IMR-90 (cell line): ENCODE data around the gene CMC1. TPM values are rescaled to one million over a fixed set of nuclear protein-coding genes. Genes with fewer than 3 reads are reported as not detected.

Experiments
- ATAC-seq: fragments of 200-7000 bp; cut with Tn5 transposase; 2 replicates; pipeline ENCODE4 v1.9.1; 2020; ENCODE audit warnings: low read depth, mild to moderate bottlenecking, moderate library complexity
- BruUV-seq: library from RNA; stranded (reverse); fragments of 400-500 nt; replicated peaks from 2 replicates; lab custom pipeline; 2021; lab: Mats Ljungman, UMichigan
- CTCF ChIA-PET: fragments of 300-600 bp; formaldehyde crosslinking; extraction: SDS; loops from one replicate; lab custom pipeline; 2021; ENCODE audit warnings: antibody characterized with exemption; lab: Yijun Ruan, JAX
- POLR2A ChIA-PET: fragments of 300-600 bp; sonication (Branson Sonifier 250); formaldehyde crosslinking; loops from one replicate; lab custom pipeline; 2022; ENCODE audit warnings: antibody characterized with exemption; ENCODE audit not compliant: unreplicated experiment; lab: Charles Lee
- DNase-seq: peaks from one replicate; pipeline ENCODE4 v3.0.0; 2013
- H2AFZ ChIP-seq: replicated peaks from 2 replicates; pipeline ENCODE3; 2013; ENCODE audit warnings: low read length, mild to moderate bottlenecking; ENCODE audit not compliant: poor library complexity
- H2AK5ac ChIP-seq: 2 replicates; pipeline ENCODE4 v1.6.1; 2013; ENCODE audit warnings: low read depth, low read length, inconsistent platforms
- H2AK9ac ChIP-seq: replicated peaks from 2 replicates; pipeline ENCODE3; 2013; ENCODE audit warnings: mild to moderate bottlenecking, low read depth, low read length, moderate library complexity; ENCODE audit not compliant: poor library complexity
- H2BK120ac ChIP-seq: 2 replicates; pipeline ENCODE4 v1.6.1; 2013; ENCODE audit warnings: low read depth, low read length, inconsistent platforms
- H2BK15ac ChIP-seq: 3 replicates; pipeline ENCODE4 v1.6.1; 2013; ENCODE audit warnings: low read depth, low read length, inconsistent platforms
- H2BK20ac ChIP-seq: 2 replicates; pipeline ENCODE4 v1.6.1; 2013; ENCODE audit warnings: low read depth, mild to moderate bottlenecking, inconsistent platforms, low read length, moderate library complexity
- H2BK5ac ChIP-seq: 2 replicates; pipeline ENCODE4 v1.6.1; 2013; ENCODE audit warnings: mild to moderate bottlenecking, low read depth, low read length, inconsistent platforms; ENCODE audit not compliant: poor library complexity, severe bottlenecking
- H3K14ac ChIP-seq: replicated peaks from 2 replicates; pipeline ENCODE4 v1.6.1; 2013; ENCODE audit warnings: low read depth, low read length, inconsistent platforms
- H3K18ac ChIP-seq: 2 replicates; pipeline ENCODE4 v1.6.1; 2013; ENCODE audit warnings: low read depth, low read length, control low read depth
- H3K23ac ChIP-seq: 2 replicates; pipeline ENCODE4 v1.6.1; 2013; ENCODE audit warnings: low read depth, low read length, inconsistent platforms
- H3K27ac ChIP-seq: 2 replicates; pipeline ENCODE4 v1.5.1; 2013; ENCODE audit warnings: mild to moderate bottlenecking, control low read depth, low read length; ENCODE audit not compliant: insufficient read depth
- H3K27me3 ChIP-seq: 2 replicates; pipeline ENCODE4 v1.6.1; 2013; ENCODE audit warnings: low read length; ENCODE audit not compliant: control insufficient read depth, insufficient read depth
- H3K36me3 ChIP-seq: 2 replicates; pipeline ENCODE4 v1.6.1; 2013; ENCODE audit warnings: low read length, mixed read lengths; ENCODE audit not compliant: control insufficient read depth, insufficient read depth
- H3K4ac ChIP-seq: 2 replicates; pipeline ENCODE4 v1.6.1; 2013; ENCODE audit warnings: low read depth, low read length, inconsistent platforms
- H3K4me1 ChIP-seq: 2 replicates; pipeline ENCODE4 v1.6.1; 2013; ENCODE audit warnings: low read length, mixed read lengths; ENCODE audit not compliant: control insufficient read depth, insufficient read depth
- H3K4me2 ChIP-seq: 2 replicates; pipeline ENCODE4 v1.6.1; 2013; ENCODE audit warnings: low read depth, mild to moderate bottlenecking, control low read depth, low read length, moderate library complexity
- H3K4me3 ChIP-seq: 2 replicates; pipeline ENCODE4 v1.5.1; 2013; ENCODE audit warnings: low read depth, mild to moderate bottlenecking, control low read depth, low read length, moderate library complexity; ENCODE audit not compliant: insufficient read depth
- H3K56ac ChIP-seq: 2 replicates; pipeline ENCODE4 v1.6.1; 2013; ENCODE audit warnings: low read length, inconsistent platforms; ENCODE audit not compliant: insufficient read depth; ENCODE audit errors: extremely low read depth
- H3K79me1 ChIP-seq, 2 experiments: 2 replicates each; pipeline ENCODE4 v1.6.1; 2013; ENCODE audit warnings: low read length in 2 of 2, inconsistent platforms in 1 of 2, low read depth in 1 of 2
- H3K9ac ChIP-seq: 2 replicates; pipeline ENCODE4 v1.6.1; 2013; ENCODE audit warnings: low read depth, low read length, control low read depth
- H3K9me1 ChIP-seq: 2 replicates; pipeline ENCODE4 v1.6.1; 2013; ENCODE audit warnings: low read length, inconsistent platforms; ENCODE audit not compliant: insufficient read depth
- H3K9me3 ChIP-seq: 2 replicates; pipeline ENCODE4 v1.6.1; 2013; ENCODE audit warnings: low read length; ENCODE audit not compliant: control insufficient read depth, insufficient read depth
- H4K20me1 ChIP-seq: 2 replicates; pipeline ENCODE4 v1.6.1; 2013; ENCODE audit warnings: low read length, inconsistent platforms; ENCODE audit not compliant: insufficient read depth
- H4K5ac ChIP-seq: 2 replicates; pipeline ENCODE4 v1.6.1; 2013; ENCODE audit warnings: mild to moderate bottlenecking, low read depth, low read length, control low read depth
- H4K8ac ChIP-seq, 2 experiments: 2 replicates each; pipeline ENCODE4 v1.6.1; 2013; ENCODE audit warnings: low read depth in 2 of 2, low read length in 2 of 2, control low read depth in 1 of 2, inconsistent platforms in 1 of 2
- H4K91ac ChIP-seq: 2 replicates; pipeline ENCODE4 v1.6.1; 2013; ENCODE audit warnings: low read depth, low read length, inconsistent platforms; ENCODE audit not compliant: insufficient read depth
- BHLHE40 ChIP-seq: fragments of 150-350 bp; IDR thresholded peaks from 2 replicates; pipeline ENCODE4 v1.6.1; 2016; ENCODE audit warnings: mild to moderate bottlenecking, low read depth, low read length
- CEBPB ChIP-seq: IDR thresholded peaks from 2 replicates; pipeline ENCODE4 v1.6.1; 2012; ENCODE audit warnings: low read depth, low read length, improper control_type of control experiment
- ELK1 ChIP-seq: fragments of 150-350 bp; IDR thresholded peaks from 2 replicates; pipeline ENCODE4 v1.6.1; 2016; ENCODE audit warnings: low read depth, mild to moderate bottlenecking, low read length, moderate library complexity, borderline replicate concordance
- NFE2L2 ChIP-seq: fragments of 150-350 bp; IDR thresholded peaks from 2 replicates; pipeline ENCODE4 v1.6.1; 2016; ENCODE audit warnings: low read depth, mild to moderate bottlenecking, low read length
- POLR2A ChIP-seq: IDR thresholded peaks from 2 replicates; pipeline ENCODE4 v1.6.1; 2012; ENCODE audit warnings: mild to moderate bottlenecking, low read depth, low read length
- RFX5 ChIP-seq: IDR thresholded peaks from 2 replicates; pipeline ENCODE4 v1.8.0; 2012; ENCODE audit warnings: low read depth, mild to moderate bottlenecking, low read length, moderate library complexity
- USF2 ChIP-seq: fragments of 150-350 bp; IDR thresholded peaks from 2 replicates; pipeline ENCODE4 v1.6.1; 2017; ENCODE audit warnings: mild to moderate bottlenecking, antibody characterized with exemption, low read length, low read depth
- WGBS, 2 experiments: methylation state at CpG; one replicate each; pipeline versions ENCODE4 v1.1.5 to v1.1.7; 2013; ENCODE audit warnings: missing lambda C conversion rate in 2 of 2; ENCODE audit not compliant: insufficient read length in 1 of 2; ENCODE audit errors: extremely low coverage in 2 of 2; 5-methylcytosine and 5-hydroxymethylcytosine counted together
- dilution Hi-C: fragments of 300-500 bp; cut with HindIII; formaldehyde crosslinking; loops from one replicate; pipeline ENCODE4 v1.14.3; 2018; ENCODE audit warnings: low sequenced_read_pairs; ENCODE audit not compliant: unreplicated experiment
- in situ Hi-C: fragments of 300-500 bp; cut with MboI; formaldehyde crosslinking; loops from 3 replicates; pipeline ENCODE4 v1.14.3; 2019; ENCODE audit warnings: low sequenced_read_pairs, inconsistent platforms, mixed read lengths
- intact Hi-C: fragments of 100-400 bp; cut with micrococcal nuclease; formaldehyde crosslinking; loops from 2 replicates; pipeline ENCODE4 v1.10.0; 2022
- polyA plus RNA-seq, 3 experiments: library from polyadenylated mRNA; depleted of rRNA; stranded (reverse); fragments of >200 nt; gene quantifications; 2 replicates each; pipeline ENCODE4 v1.2.3, GENCODE V29; 2012; ENCODE audit warnings: low replicate concordance in 1 of 3
- total RNA-seq: library from RNA; depleted of rRNA; stranded (reverse); fragments of >200 nt; gene quantifications from 2 replicates; pipeline ENCODE4 v1.2.3, GENCODE V29; 2012; rRNA removed

Gene CMC1
- total and polyA plus RNA-seq, 2 of the 4 experiments (the other 2 are of a cell fraction) = 1.6 to 18.3 TPM

- H3K9ac ChIP-seq = peak overlapping the region; percentile 84
- WGBS, 2 experiments = no CpG with 5 or more reads among the region's 13 CpGs
- peak overlapping the region; percentile 64 for H4K91ac ChIP-seq
- no peaks in the 10 kb centered on the region for H3K9me1 ChIP-seq
- BruUV-seq = TSS peak; percentile 75
- H4K20me1 ChIP-seq = no peaks in the 10 kb centered on the region; the same call in 1 of the 2 replicates
- H3K36me3 ChIP-seq = no peaks in the 10 kb centered on the region
- no peak overlapping the region for H2AK9ac ChIP-seq
- H2AFZ ChIP-seq = peak overlapping the region; percentile 96
- no peaks in the 10 kb centered on the region for H3K4me1 ChIP-seq
- H2AK5ac ChIP-seq = no peak overlapping the region
- peak overlapping the region; percentile 76 for H3K4ac ChIP-seq
- H3K4me2 ChIP-seq = peak overlapping the region; percentile 84
- ChIA-PET POLR2A (interaction anchor here (0.5 to 0.8 kb wide), 5 partner anchors 28 to 1655 kb away, joined by 3 to 6 read pairs (median 3); no protein-coding TSS in a partner anchor), CTCF (interaction anchor here (0.6 kb wide), 1 partner anchor 111 kb away, joined by 3 read pairs; no protein-coding TSS in a partner anchor)
- no peaks in the 10 kb centered on the region for H3K9me3 ChIP-seq
- H4K5ac ChIP-seq = peak overlapping the region; percentile 18; the same call in 1 of the 2 replicates
- H3K27ac ChIP-seq = peak overlapping the region; percentile 92
- no peak for TF ChIP-seq ELK1
- no peak for TF ChIP-seq POLR2A
- no peak for TF ChIP-seq CEBPB
- TF ChIP-seq NFE2L2 = no peak
- TF ChIP-seq BHLHE40 = no peak
- no peak for TF ChIP-seq USF2
- TF ChIP-seq RFX5 = no peak
- ATAC-seq (no peak), DNase-seq (peak; percentile 4)
- H3K14ac ChIP-seq = peak overlapping the region; percentile 79
- peak overlapping the region; percentile 60 for H3K56ac ChIP-seq
- H2BK15ac ChIP-seq = peak overlapping the region; percentile 24; the same call in 2 of the 3 replicates
- intact Hi-C loops = loop anchor here (10.0 kb wide), 1 partner anchor 1185 kb away; no protein-coding TSS in a partner anchor
- H3K4me3 ChIP-seq = peak overlapping the region; percentile 67
- peak overlapping the region; percentile 65; the same call in 1 of the 2 replicates for H3K23ac ChIP-seq
- peak overlapping the region; percentile 71 to 79; a peak in 3 of 4 replicates for H4K8ac ChIP-seq
- in situ Hi-C loops = no loop called here
- H3K18ac ChIP-seq = peak overlapping the region; percentile 41
- peak overlapping the region; percentile 78 for H2BK5ac ChIP-seq
- no peak overlapping the region for H2BK20ac ChIP-seq
- H3K27me3 ChIP-seq = no peaks in the 10 kb centered on the region
- peaks cover 13 to 24% of the 10 kb centered on the region in 2 experiments for H3K79me1 ChIP-seq
- dilution Hi-C loops = no loop called here
- peak overlapping the region; percentile 49 for H2BK120ac ChIP-seq
Measured at GRCh38 chr3:28349469-28350000, 108.1 kb downstream of the CMC1 start.

Other genes with a start within 250 kb of the CMC1 start
- gene ZCWPW2, start 107.1 kb downstream of the CMC1 start, total RNA-seq = 0.18 and 0.56 TPM in 2 replicates
- gene ZCWPW2, start 107.1 kb downstream of the CMC1 start, polyA plus RNA-seq (2012; rRNA removed) = 0.24 and 0.26 TPM in 2 replicates
- 30.1 and 63.6 TPM in 2 replicates for gene AZI2, start 107.2 kb downstream of the CMC1 start, total RNA-seq
- gene AZI2, start 107.2 kb downstream of the CMC1 start, polyA plus RNA-seq (2012; rRNA removed) = 46.2 and 52.5 TPM in 2 replicates